Liver (tissue), 9 donors: Measurements from ENCODE around the gene LPAR3. TPM values are rescaled to one million over a fixed set of nuclear protein-coding genes. Genes with fewer than 3 reads are reported as not detected.

Experiments
- DNase-seq: peaks from one replicate; pipeline ENCODE4 v3.0.0-alpha.2; 2017; ENCODE audit warnings: low spot score
- H3K27ac ChIP-seq, 2 donors: one replicate each; pipeline ENCODE4 v1.7.0; 2013; ENCODE audit warnings: inconsistent platforms in 2 of 2, low read length in 2 of 2, control low read depth in 1 of 2, low read depth in 1 of 2, mild to moderate bottlenecking in 1 of 2
- H3K27me3 ChIP-seq, 4 donors: one replicate each; pipeline versions ENCODE4 v1.6.1 to v1.7.0; 2013; ENCODE audit warnings: low read length in 3 of 4, inconsistent platforms in 1 of 4, mild to moderate bottlenecking in 1 of 4, moderate library complexity in 1 of 4; ENCODE audit not compliant: control insufficient read depth in 4 of 4, insufficient read depth in 4 of 4
- H3K36me3 ChIP-seq, 4 donors: one replicate each; pipeline versions ENCODE4 v1.6.1 to v1.7.0; 2013; ENCODE audit warnings: low read length in 3 of 4, mild to moderate bottlenecking in 3 of 4, low read depth in 1 of 4, moderate library complexity in 1 of 4; ENCODE audit not compliant: control insufficient read depth in 4 of 4, insufficient read depth in 3 of 4
- H3K4me1 ChIP-seq, 4 donors: one replicate each; pipeline versions ENCODE4 v1.6.1 to v1.7.0; 2013; ENCODE audit warnings: low read length in 3 of 4, mild to moderate bottlenecking in 3 of 4, moderate library complexity in 1 of 4; ENCODE audit not compliant: control insufficient read depth in 4 of 4, insufficient read depth in 4 of 4
- H3K4me3 ChIP-seq, 3 donors: one replicate each; pipeline versions ENCODE4 v1.6.1 to v1.7.0; 2013; ENCODE audit warnings: low read length in 3 of 3, control low read depth in 1 of 3, low read depth in 1 of 3, mild to moderate bottlenecking in 1 of 3
- H3K9ac ChIP-seq, 2 donors: one replicate each; pipeline ENCODE4 v1.7.0; 2013; ENCODE audit warnings: low read length in 2 of 2, mild to moderate bottlenecking in 2 of 2, moderate library complexity in 2 of 2, control low read depth in 1 of 2, low read depth in 1 of 2
- H3K9me3 ChIP-seq, 4 donors: one replicate each; pipeline versions ENCODE4 v1.6.1 to v1.7.0; 2013; ENCODE audit warnings: low read length in 3 of 4; ENCODE audit not compliant: control insufficient read depth in 4 of 4
- EGR1 ChIP-seq, 2 donors: IDR thresholded peaks; 2 replicates each; pipeline ENCODE4 v1.6.1; 2016 to 2018; ENCODE audit warnings: antibody characterized with exemption in 2 of 2, low read depth in 2 of 2
- FOXA1 ChIP-seq: IDR thresholded peaks from 2 replicates; pipeline ENCODE4 v1.6.1; 2016; ENCODE audit warnings: antibody characterized with exemption
- GABPA ChIP-seq, 2 donors: IDR thresholded peaks in 1 of 2; conservative IDR thresholded peaks in 1 of 2; 2 replicates each; pipeline ENCODE4 v1.6.1; 2016; ENCODE audit warnings: antibody characterized with exemption in 2 of 2, mild to moderate bottlenecking in 1 of 2, moderate library complexity in 1 of 2
- HNF4A ChIP-seq, 2 donors: conservative IDR thresholded peaks; 2 replicates each; pipeline ENCODE4 v1.6.1; 2016; ENCODE audit warnings: antibody characterized with exemption in 2 of 2, mild to moderate bottlenecking in 2 of 2
- HNF4G ChIP-seq: IDR thresholded peaks from 2 replicates; pipeline ENCODE4 v1.6.1; 2016; ENCODE audit warnings: antibody characterized with exemption
- JUND ChIP-seq, 2 donors: IDR thresholded peaks; 2 replicates each; pipeline ENCODE4 v1.6.1; 2016; ENCODE audit warnings: antibody characterized with exemption in 2 of 2
- NR2F2 ChIP-seq: IDR thresholded peaks from 2 replicates; pipeline ENCODE4 v1.6.1; 2016; ENCODE audit warnings: antibody characterized with exemption
- RAD21 ChIP-seq, 2 donors: IDR thresholded peaks; 2 replicates each; pipeline ENCODE4 v1.6.1; 2016; ENCODE audit warnings: antibody characterized with exemption in 2 of 2, mild to moderate bottlenecking in 2 of 2
- RXRA ChIP-seq, 2 donors: IDR thresholded peaks; 2 replicates each; pipeline ENCODE4 v1.6.1; 2017 to 2018; ENCODE audit warnings: antibody characterized with exemption in 2 of 2, mild to moderate bottlenecking in 1 of 2
- SP1 ChIP-seq: IDR thresholded peaks from 2 replicates; pipeline ENCODE4 v1.6.1; 2018; ENCODE audit warnings: antibody characterized with exemption, mild to moderate bottlenecking
- TAF1 ChIP-seq: conservative IDR thresholded peaks from 2 replicates; pipeline ENCODE4 v1.6.1; 2016; ENCODE audit warnings: antibody characterized with exemption, mild to moderate bottlenecking
- whole genome bisulfite sequencing: extraction: QIAGEN DNeasy Blood & Tissue Kit; methylation state at CpG from one replicate; pipeline ENCODE4 v1.1.7; 2013; 5-methylcytosine and 5-hydroxymethylcytosine counted together
- polyA plus RNA-seq, 2 donors: library from polyadenylated mRNA; stranded (reverse) in 1 of 2; unstranded in 1 of 2; fragments of 200-250 nt in 1 of 2; fragments of >200 nt in 1 of 2; fragmentation: Nextera tagmentation in 1 of 2; extraction: Ambion mirVana in 1 of 2; gene quantifications; one replicate each; pipeline versions ENCODE4 v1.2.1 to v1.2.3, GENCODE V29; 2013 to 2015
- total RNA-seq, 2 donors: library from RNA; depleted of rRNA; stranded (reverse); fragments of >200 nt; gene quantifications; one replicate each; pipeline ENCODE4 v1.2.3, GENCODE V29; 2014
- TF ChIP-seq, protein P1 (sequence below): IDR thresholded peaks from 2 replicates; pipeline ENCODE4 v1.6.1; 2016; ENCODE audit warnings: antibody characterized with exemption
- TF ChIP-seq, protein P2 (sequence below): fragments of 150-350 bp; IDR thresholded peaks from 2 replicates; pipeline ENCODE4 v1.5.1; 2017; ENCODE audit warnings: improper control_type of control experiment, low read depth, low read length; ENCODE audit not compliant: missing input control
- TF ChIP-seq, protein P3 (sequence below): IDR thresholded peaks from 2 replicates; pipeline ENCODE4 v1.6.1; 2016; ENCODE audit warnings: antibody characterized with exemption
- donor health status: healthy.
- donor health status: healthy.
- donor health status: healthy.
- donor health status: healthy.
- donor health status: healthy.

The LPAR3 gene
- total and polyA plus RNA-seq, 4 donors, result 0.56 TPM; not detected in 3

DNA sequence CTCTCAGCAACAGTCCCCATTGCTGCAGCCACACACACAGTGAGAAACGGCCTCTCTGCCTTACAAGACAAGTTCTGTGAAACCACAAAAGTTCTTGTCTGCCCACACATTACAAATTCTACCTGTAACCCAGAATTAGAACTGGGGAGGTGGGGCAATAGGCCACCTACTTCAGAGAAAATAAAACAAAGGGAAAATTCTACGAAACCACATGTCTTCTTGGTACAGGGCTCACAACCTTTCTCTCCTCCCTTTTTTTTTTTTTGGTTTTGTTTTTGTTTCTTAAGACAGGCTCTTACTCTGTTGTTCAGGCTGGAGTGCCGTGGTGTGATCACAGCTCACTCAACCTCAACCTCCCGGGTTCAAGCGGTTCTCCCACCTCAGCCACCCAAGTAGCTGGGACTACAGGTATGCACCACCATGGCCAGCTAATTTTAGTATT lies 30.2 kb downstream of the LPAR3 start:
- WGBS, result 83% methylated on average over 5 of the region's 5 CpGs
- DNase-seq, result no peak
- Histone ChIP-seq H3K27ac (no peak overlapping the region), H3K4me1 (peaks cover 2 to 10% (median 9%) of the 10 kb centered on the region in 4 donors), H3K4me3 (no peak overlapping the region), H3K27me3 (no peaks in the 10 kb centered on the region), H3K9me3 (no peaks in the 10 kb centered on the region), H3K9ac (no peak overlapping the region), H3K36me3 (no peaks in the 10 kb centered on the region)
- TF ChIP-seq HNF4A (conservative IDR thresholded peaks at IDR 0.05) (no peak), RAD21 (IDR thresholded peaks at IDR 0.05) (no peak), SP1 (no peak), HNF4G (no peak), RXRA (IDR thresholded peaks at IDR 0.05) (no peak), JUND (IDR thresholded peaks at IDR 0.05) (no peak), GABPA (IDR thresholded peaks at IDR 0.05 in 1 of 2, conservative IDR thresholded peaks at IDR 0.05 in 1 of 2) (no peak), EGR1 (IDR thresholded peaks at IDR 0.05; ENCODE audit: low read depth in 2 of 2) (no peak), FOXA1 (no peak), TAF1 (no peak)
- TF ChIP-seq, protein P1, sequence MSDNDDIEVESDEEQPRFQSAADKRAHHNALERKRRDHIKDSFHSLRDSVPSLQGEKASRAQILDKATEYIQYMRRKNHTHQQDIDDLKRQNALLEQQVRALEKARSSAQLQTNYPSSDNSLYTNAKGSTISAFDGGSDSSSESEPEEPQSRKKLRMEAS, result no peak
- TF ChIP-seq, protein P2, sequence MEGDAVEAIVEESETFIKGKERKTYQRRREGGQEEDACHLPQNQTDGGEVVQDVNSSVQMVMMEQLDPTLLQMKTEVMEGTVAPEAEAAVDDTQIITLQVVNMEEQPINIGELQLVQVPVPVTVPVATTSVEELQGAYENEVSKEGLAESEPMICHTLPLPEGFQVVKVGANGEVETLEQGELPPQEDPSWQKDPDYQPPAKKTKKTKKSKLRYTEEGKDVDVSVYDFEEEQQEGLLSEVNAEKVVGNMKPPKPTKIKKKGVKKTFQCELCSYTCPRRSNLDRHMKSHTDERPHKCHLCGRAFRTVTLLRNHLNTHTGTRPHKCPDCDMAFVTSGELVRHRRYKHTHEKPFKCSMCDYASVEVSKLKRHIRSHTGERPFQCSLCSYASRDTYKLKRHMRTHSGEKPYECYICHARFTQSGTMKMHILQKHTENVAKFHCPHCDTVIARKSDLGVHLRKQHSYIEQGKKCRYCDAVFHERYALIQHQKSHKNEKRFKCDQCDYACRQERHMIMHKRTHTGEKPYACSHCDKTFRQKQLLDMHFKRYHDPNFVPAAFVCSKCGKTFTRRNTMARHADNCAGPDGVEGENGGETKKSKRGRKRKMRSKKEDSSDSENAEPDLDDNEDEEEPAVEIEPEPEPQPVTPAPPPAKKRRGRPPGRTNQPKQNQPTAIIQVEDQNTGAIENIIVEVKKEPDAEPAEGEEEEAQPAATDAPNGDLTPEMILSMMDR, result no peak

DNA sequence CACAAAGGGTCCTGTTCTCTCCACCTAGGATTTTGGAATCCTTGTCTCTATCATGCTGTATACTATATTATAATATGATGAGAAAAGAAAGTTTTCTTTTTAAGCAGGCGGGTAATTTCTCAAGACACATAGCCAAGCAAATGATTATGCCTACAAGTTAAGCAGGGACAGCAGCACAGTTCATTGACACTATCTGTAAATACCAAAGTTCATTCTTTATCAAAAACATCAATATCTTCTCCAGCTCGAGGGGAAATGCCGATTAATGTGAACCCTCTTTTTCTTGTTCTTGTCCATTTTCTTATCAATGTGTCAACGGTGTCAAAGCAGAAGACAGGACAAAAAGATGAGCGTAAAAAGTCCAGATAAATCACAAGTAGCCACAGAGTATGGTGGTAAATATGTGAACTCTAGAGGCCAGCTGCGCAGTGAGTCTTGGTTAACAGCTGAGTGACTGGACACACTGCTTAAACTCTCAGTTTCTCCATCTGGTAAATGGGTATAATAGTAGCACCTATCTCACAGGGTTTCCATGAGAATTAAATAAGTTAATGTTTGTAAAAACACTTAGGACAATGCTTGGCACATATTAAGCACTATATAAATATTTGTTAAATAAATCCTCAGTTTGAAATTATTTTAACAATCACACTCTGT lies 30.9 kb downstream of the LPAR3 start:
- Histone ChIP-seq H3K36me3 (no peaks in the 10 kb centered on the region), H3K4me3 (no peak overlapping the region), H3K4me1 (peaks cover 2 to 10% (median 9%) of the 10 kb centered on the region in 4 donors), H3K27ac (no peak overlapping the region), H3K9me3 (no peaks in the 10 kb centered on the region), H3K9ac (no peak overlapping the region), H3K27me3 (no peaks in the 10 kb centered on the region)
- TF ChIP-seq RXRA (IDR thresholded peaks at IDR 0.05) (peak; percentile 68 to 82), SP1 (peak; percentile 15), HNF4A (conservative IDR thresholded peaks at IDR 0.05) (peak; percentile 54 to 78), JUND (IDR thresholded peaks at IDR 0.05) (peak in 1 of 2 donors; percentile 55), FOXA1 (no peak)
- TF ChIP-seq, protein P2, result no peak
- DNase-seq, result no peak
- WGBS, result 28% methylated on average over 6 of the region's 6 CpGs

DNA sequence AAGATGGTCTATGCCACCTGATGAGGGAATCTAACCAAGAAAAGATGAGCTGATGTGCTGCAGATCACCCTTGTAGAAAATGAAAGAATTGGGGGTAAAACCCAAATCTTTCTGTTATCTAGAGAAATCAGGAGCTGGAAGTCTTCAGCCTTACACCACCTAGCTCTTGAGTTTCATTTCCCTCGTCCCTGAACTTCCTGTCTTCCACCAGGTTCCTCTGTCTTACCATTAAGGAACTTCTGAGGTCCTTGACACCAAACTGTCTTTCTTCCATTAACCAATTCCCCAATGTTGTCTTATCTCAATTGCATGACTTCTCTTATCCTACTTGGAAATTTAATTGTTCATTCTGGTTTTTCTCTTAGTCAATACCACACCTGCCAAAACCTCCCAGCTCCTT lies 31.5 kb downstream of the LPAR3 start:
- Histone ChIP-seq H3K9ac (no peak overlapping the region), H3K9me3 (no peaks in the 10 kb centered on the region), H3K27me3 (no peaks in the 10 kb centered on the region), H3K27ac (no peak overlapping the region), H3K4me3 (no peak overlapping the region), H3K36me3 (no peaks in the 10 kb centered on the region), H3K4me1 (peaks cover 2 to 10% (median 9%) of the 10 kb centered on the region in 4 donors)
- 52% methylated on average over 1 of the region's 1 CpG for WGBS
- no peak for DNase-seq
- TF ChIP-seq GABPA (IDR thresholded peaks at IDR 0.05 in 1 of 2, conservative IDR thresholded peaks at IDR 0.05 in 1 of 2), result no peak
- no peak for TF ChIP-seq FOXA1
- TF ChIP-seq RAD21 (IDR thresholded peaks at IDR 0.05), result no peak
- no peak for TF ChIP-seq SP1
- TF ChIP-seq, protein P3, sequence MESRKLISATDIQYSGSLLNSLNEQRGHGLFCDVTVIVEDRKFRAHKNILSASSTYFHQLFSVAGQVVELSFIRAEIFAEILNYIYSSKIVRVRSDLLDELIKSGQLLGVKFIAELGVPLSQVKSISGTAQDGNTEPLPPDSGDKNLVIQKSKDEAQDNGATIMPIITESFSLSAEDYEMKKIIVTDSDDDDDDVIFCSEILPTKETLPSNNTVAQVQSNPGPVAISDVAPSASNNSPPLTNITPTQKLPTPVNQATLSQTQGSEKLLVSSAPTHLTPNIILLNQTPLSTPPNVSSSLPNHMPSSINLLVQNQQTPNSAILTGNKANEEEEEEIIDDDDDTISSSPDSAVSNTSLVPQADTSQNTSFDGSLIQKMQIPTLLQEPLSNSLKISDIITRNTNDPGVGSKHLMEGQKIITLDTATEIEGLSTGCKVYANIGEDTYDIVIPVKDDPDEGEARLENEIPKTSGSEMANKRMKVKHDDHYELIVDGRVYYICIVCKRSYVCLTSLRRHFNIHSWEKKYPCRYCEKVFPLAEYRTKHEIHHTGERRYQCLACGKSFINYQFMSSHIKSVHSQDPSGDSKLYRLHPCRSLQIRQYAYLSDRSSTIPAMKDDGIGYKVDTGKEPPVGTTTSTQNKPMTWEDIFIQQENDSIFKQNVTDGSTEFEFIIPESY, result no peak
- no peak for TF ChIP-seq NR2F2
- no peak for TF ChIP-seq TAF1
